Loucy (cell line): ENCODE measurements around the gene NARF.

Source experiments
- H2AFZ ChIP-seq: fragments of 200-600 bp; sonication (generic); 2 replicates; pipeline ENCODE4 v1.6.0; 2016; ENCODE audit warnings: antibody characterized with exemption, mild to moderate bottlenecking, low read length, moderate library complexity
- H3F3A ChIP-seq: fragments of 200-600 bp; 2 replicates; pipeline ENCODE4 v1.6.0; 2016; ENCODE audit warnings: antibody characterized with exemption, low read depth, mild to moderate bottlenecking
- H3K27me3 ChIP-seq: fragments of 200-600 bp; sonication (generic); 2 replicates; pipeline ENCODE4 v1.6.1; 2014; ENCODE audit warnings: low read length, mild to moderate bottlenecking; ENCODE audit not compliant: insufficient read depth, poor library complexity, severe bottlenecking
- H3K36me3 ChIP-seq: fragments of 200-600 bp; sonication (generic); 2 replicates; pipeline ENCODE4 v1.6.1; 2016; ENCODE audit warnings: low read length; ENCODE audit not compliant: insufficient read depth
- H3K4me1 ChIP-seq: fragments of 200-600 bp; sonication (generic); 2 replicates; pipeline ENCODE4 v1.5.1; 2014; ENCODE audit warnings: low read length, mild to moderate bottlenecking; ENCODE audit not compliant: insufficient read depth, poor library complexity, severe bottlenecking
- H3K4me2 ChIP-seq: fragments of 200-600 bp; sonication (generic); 2 replicates; pipeline ENCODE4 v1.6.0; 2014; ENCODE audit warnings: antibody characterized with exemption, low read length, low read depth, mild to moderate bottlenecking; ENCODE audit not compliant: poor library complexity, severe bottlenecking
- H3K4me3 ChIP-seq: fragments of 200-600 bp; sonication (generic); 2 replicates; pipeline ENCODE4 v1.5.1; 2014; ENCODE audit warnings: low read length, mild to moderate bottlenecking, mixed read lengths; ENCODE audit not compliant: poor library complexity, severe bottlenecking
- H3K79me2 ChIP-seq: fragments of 200-600 bp; sonication (generic); 2 replicates; pipeline ENCODE4 v1.6.1; 2014; ENCODE audit warnings: low read length; ENCODE audit not compliant: insufficient read depth
- H3K9ac ChIP-seq: fragments of 200-600 bp; sonication (generic); 2 replicates; pipeline ENCODE4 v1.6.0; 2014; ENCODE audit warnings: mild to moderate bottlenecking, low read depth, low read length, moderate library complexity; ENCODE audit not compliant: poor library complexity, severe bottlenecking
- H3K9me2 ChIP-seq: fragments of 200-600 bp; sonication (generic); replicated peaks from 2 replicates; pipeline ENCODE4 v1.6.1; 2016; ENCODE audit warnings: low read depth, low read length, mixed read lengths
- H3K9me3 ChIP-seq: fragments of 200-600 bp; sonication (generic); 2 replicates; pipeline ENCODE4 v1.6.1; 2014; ENCODE audit warnings: mild to moderate bottlenecking, antibody characterized with exemption, low read length, low read depth; ENCODE audit not compliant: insufficient read depth
- H4K20me1 ChIP-seq: fragments of 200-600 bp; sonication (generic); 2 replicates; pipeline ENCODE4 v1.6.0; 2014; ENCODE audit warnings: antibody characterized with exemption, low read length, mild to moderate bottlenecking; ENCODE audit not compliant: insufficient read depth, poor library complexity, severe bottlenecking
- CTCF ChIP-seq: fragments of 200-600 bp; sonication (generic); conservative IDR thresholded peaks from 2 replicates; pipeline ENCODE4 v1.5.1; 2014; ENCODE audit warnings: mild to moderate bottlenecking, antibody characterized with exemption, low read length
- EZH2phosphoT487 ChIP-seq: fragments of 200-600 bp; IDR thresholded peaks from 2 replicates; pipeline ENCODE4 v1.6.1; 2018; ENCODE audit warnings: antibody characterized with exemption, mild to moderate bottlenecking, moderate library complexity, borderline replicate concordance

Gene NARF

GRCh38 chr17:82477934-82478333 is 19.4 kb downstream of the NARF start:
- Histone ChIP-seq H2AFZ (no peak overlapping the region), H4K20me1 (peaks cover 12% of the 10 kb centered on the region), H3K9ac (no peak overlapping the region), H3K79me2 (peaks cover 4% of the 10 kb centered on the region; the same call in 1 of the 2 replicates), H3K4me2 (no peak overlapping the region), H3F3A (no peaks in the 10 kb centered on the region), H3K9me3 (no peaks in the 10 kb centered on the region), H3K27me3 (no peaks in the 10 kb centered on the region), H3K36me3 (peaks cover 82% of the 10 kb centered on the region), H3K9me2 (no peaks in the 10 kb centered on the region), H3K4me1 (peaks cover 13% of the 10 kb centered on the region), H3K4me3 (no peak overlapping the region)
- TF ChIP-seq CTCF (no peak), EZH2phosphoT487 (no peak)

GRCh38 chr17:82479602-82480001 is 21.1 kb downstream of the NARF start:
- peaks cover 86% of the 10 kb centered on the region; the same call in 1 of the 2 replicates for H3K36me3 ChIP-seq
- peaks cover 8% of the 10 kb centered on the region for H4K20me1 ChIP-seq
- H3K27me3 ChIP-seq, result no peaks in the 10 kb centered on the region
- H3K4me3 ChIP-seq, result no peak overlapping the region
- H3K79me2 ChIP-seq, result peaks cover 4% of the 10 kb centered on the region; the same call in 1 of the 2 replicates
- TF ChIP-seq CTCF, result no peak
- H3F3A ChIP-seq, result no peaks in the 10 kb centered on the region
- H3K9ac ChIP-seq, result no peak overlapping the region
- H3K4me2 ChIP-seq, result no peak overlapping the region
- no peaks in the 10 kb centered on the region for H3K9me3 ChIP-seq
- peaks cover 13% of the 10 kb centered on the region for H3K4me1 ChIP-seq
- no peak overlapping the region for H2AFZ ChIP-seq
- H3K9me2 ChIP-seq, result no peaks in the 10 kb centered on the region

GRCh38 chr17:82480318-82480717 is 21.8 kb downstream of the NARF start:
- no peak for TF ChIP-seq EZH2phosphoT487
- no peak for TF ChIP-seq CTCF
- no peak overlapping the region for H3K9ac ChIP-seq
- H3F3A ChIP-seq, result no peaks in the 10 kb centered on the region
- no peak overlapping the region for H2AFZ ChIP-seq
- H3K4me2 ChIP-seq, result no peak overlapping the region
- no peaks in the 10 kb centered on the region; the same call in 1 of the 2 replicates for H3K79me2 ChIP-seq
- no peak overlapping the region for H3K4me3 ChIP-seq
- H4K20me1 ChIP-seq, result peaks cover 8% of the 10 kb centered on the region
- H3K9me2 ChIP-seq, result no peaks in the 10 kb centered on the region
- no peaks in the 10 kb centered on the region for H3K27me3 ChIP-seq
- H3K9me3 ChIP-seq, result no peaks in the 10 kb centered on the region
- H3K36me3 ChIP-seq, result peaks cover 86% of the 10 kb centered on the region; the same call in 1 of the 2 replicates
- peaks cover 13% of the 10 kb centered on the region for H3K4me1 ChIP-seq
